Mucosa of stomach (tissue), 1 donor: ENCODE measurements around the gene POU5F1.
"Not testable (repeated sequence)": the region's sequence is repeated elsewhere in the genome, so short reads cannot be mapped to it uniquely, and the experiment has no call there.

Source experiments
- H3K27me3 ChIP-seq: one replicate; pipeline ENCODE4 v1.7.0; 2013; ENCODE audit warnings: mild to moderate bottlenecking, low read length; ENCODE audit not compliant: control insufficient read depth, insufficient read depth
- H3K36me3 ChIP-seq: one replicate; pipeline ENCODE4 v1.7.0; 2013; ENCODE audit warnings: low read length; ENCODE audit not compliant: control insufficient read depth, insufficient read depth
- H3K4me1 ChIP-seq: one replicate; pipeline ENCODE4 v1.7.0; 2013; ENCODE audit warnings: mild to moderate bottlenecking, low read length; ENCODE audit not compliant: control insufficient read depth, insufficient read depth
- H3K4me3 ChIP-seq: one replicate; pipeline ENCODE4 v1.7.0; 2013; ENCODE audit warnings: low read length
- H3K9ac ChIP-seq: one replicate; pipeline ENCODE4 v1.7.0; 2013; ENCODE audit warnings: mild to moderate bottlenecking, low read length, moderate library complexity
- H3K9me3 ChIP-seq: one replicate; pipeline ENCODE4 v1.7.0; 2013; ENCODE audit warnings: mild to moderate bottlenecking, low read length, moderate library complexity; ENCODE audit not compliant: control insufficient read depth
- donor health status: Pancreatic carcinoma.

The POU5F1 gene

DNA sequence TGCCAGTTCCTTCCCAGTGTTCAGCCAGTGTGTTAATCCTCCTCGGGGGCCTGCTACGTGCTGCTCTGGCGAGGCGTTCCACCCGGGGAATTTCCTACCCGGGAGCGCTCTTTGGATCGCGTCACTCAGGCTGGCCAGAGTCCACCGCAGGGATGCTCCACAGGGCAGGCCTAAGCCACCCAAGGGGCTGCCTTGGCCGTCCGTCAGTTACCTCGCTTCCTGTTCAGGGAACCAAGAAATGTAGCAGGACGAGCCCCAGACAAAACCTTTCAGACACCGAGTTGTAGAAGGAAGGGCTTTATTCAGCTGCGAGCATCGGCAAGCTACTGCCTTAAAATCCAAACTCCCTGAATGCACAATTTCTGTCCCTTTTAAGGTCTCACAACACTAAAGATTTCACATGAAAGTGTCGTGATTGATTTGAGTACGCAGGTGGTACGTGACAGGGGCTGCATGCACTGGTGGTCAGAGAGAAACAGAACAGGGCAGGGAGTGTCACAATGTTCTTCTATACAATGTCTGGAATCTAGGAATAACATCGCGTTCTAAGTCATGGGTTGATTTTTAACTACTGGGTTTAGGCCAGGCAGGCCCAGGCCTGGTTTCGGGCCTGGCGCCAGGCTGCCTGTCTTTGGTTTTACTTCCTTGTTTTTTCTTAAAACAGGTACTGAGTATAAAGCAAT lies 15.7 kb upstream of the POU5F1 start:
- H3K4me1 ChIP-seq: peaks cover 13% of the 10 kb centered on the region
- H3K9ac ChIP-seq: peak overlapping the region; percentile 95
- H3K36me3 ChIP-seq: no peaks in the 10 kb centered on the region
- H3K9me3 ChIP-seq: no peaks in the 10 kb centered on the region
- H3K4me3 ChIP-seq: peak overlapping the region; percentile 15
- H3K27me3 ChIP-seq: no peaks in the 10 kb centered on the region

DNA sequence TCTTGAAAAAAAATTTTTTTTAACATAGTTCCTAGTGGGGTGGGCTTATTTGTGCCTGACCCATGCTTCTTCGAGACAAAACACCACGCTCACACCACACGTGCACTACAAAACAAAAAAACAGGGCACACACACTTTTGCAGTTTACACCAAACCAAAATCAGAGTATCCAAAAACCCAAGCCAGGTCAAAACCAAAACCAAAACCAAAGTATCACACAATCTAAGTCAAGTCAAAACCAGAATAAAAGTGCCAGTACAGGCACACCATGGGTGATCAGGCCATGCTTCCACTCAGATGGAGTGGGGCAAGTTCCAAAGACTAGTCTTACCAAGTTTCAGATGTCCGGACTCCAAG lies 15.2 kb upstream of the POU5F1 start:
- H3K27me3 ChIP-seq, H3K9me3 ChIP-seq, H3K36me3 ChIP-seq: not testable (repeated sequence)
- Histone ChIP-seq H3K4me3 (peak overlapping the region; percentile 15), H3K9ac (peak overlapping the region; percentile 95), H3K4me1 (peaks cover 14% of the 10 kb centered on the region)

DNA sequence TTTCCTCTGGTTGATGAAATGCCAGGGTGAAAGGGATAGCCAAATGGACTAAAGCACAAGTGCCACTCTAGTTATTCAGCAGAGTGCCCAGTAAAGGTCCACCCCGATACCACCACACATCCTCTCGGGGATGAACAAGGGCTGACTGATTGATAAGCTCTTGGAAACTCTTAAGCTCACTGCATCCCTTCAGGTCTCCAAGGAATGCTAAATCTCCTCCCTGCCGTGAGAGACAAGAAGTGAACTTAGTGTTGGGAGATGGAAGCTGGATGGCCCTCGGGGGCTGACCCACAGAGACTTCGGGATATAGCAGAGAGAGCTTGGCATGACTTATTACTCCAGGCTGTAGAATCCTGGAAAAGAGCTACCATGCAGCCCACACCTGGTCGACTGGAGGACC lies 13.4 kb upstream of the POU5F1 start:
- H3K4me3 ChIP-seq, H3K9me3 ChIP-seq, H3K27me3 ChIP-seq, H3K36me3 ChIP-seq: not testable (repeated sequence)
- Histone ChIP-seq H3K4me1 (peaks cover 30% of the 10 kb centered on the region), H3K9ac (peak overlapping the region; percentile 8)

DNA sequence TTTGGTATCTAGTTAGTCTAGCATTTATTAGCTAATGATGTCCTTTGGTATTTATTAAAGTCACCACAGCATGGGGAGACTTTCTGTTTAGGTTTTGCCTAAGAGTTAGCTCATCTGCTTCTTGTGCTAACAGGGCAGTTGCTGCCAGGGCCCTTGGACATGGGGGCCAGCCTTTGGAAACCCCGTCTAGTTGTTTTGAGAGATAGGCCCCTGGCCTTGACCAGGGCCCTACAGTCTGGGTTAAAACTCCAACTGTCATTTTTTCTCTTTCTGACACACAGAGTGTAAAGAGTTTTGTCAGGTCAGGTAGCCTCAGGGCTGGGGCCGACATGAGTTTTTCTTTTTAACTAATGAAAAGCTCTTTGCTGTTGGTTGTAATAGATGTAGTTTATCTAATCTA lies 12.8 kb upstream of the POU5F1 start:
- not testable (repeated sequence) for H3K36me3 ChIP-seq, H3K27me3 ChIP-seq, H3K9me3 ChIP-seq, H3K4me3 ChIP-seq, H3K9ac ChIP-seq
- peaks cover 33% of the 10 kb centered on the region for H3K4me1 ChIP-seq

DNA sequence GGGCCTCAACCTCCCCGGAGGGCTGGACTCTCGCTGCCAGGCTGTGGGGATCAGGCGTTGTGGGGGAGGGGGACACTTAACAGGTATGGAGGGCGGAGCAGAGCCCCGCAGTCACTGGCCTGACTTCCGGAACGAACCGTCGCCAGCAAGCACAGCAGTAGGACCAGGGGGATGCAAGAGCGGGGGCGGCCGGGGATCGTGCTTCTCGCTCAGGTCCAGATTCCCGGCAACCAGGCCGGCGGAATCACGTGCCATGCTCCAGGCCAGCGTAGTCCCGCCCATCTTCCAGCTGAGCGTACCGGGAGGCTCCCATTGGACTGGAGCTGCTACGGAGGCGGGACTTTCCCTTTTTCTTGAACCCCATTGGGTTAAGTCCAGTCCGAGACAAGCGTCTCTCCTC lies 10.0 kb upstream of the POU5F1 start:
- H3K27me3 ChIP-seq: no peaks in the 10 kb centered on the region
- no peaks in the 10 kb centered on the region for H3K9me3 ChIP-seq
- peaks cover 24% of the 10 kb centered on the region for H3K4me1 ChIP-seq
- no peak overlapping the region for H3K9ac ChIP-seq
- peak overlapping the region; percentile 22 for H3K4me3 ChIP-seq
- H3K36me3 ChIP-seq: no peaks in the 10 kb centered on the region

DNA sequence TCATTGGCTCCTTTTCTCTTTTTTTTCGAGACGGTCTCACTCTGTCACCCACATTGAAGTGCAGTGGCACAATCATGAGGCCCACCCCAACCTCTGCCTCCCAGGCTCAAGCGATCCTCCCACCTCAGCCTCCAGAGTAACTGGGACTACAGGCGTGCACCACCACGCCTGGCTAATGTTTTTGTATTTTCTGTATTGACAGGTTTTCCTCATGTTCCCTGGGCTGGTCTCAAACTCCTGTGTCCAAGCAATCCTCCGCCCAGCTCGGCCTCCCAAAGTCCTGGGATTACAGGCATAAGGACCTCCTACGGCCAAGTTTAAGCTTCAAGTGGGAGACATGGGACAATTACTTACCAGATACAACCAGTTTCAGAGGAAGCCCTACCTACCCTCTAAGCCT lies 9.4 kb upstream of the POU5F1 start:
- Histone ChIP-seq H3K4me3 (peak overlapping the region; percentile 22), H3K9ac (no peak overlapping the region), H3K27me3 (no peaks in the 10 kb centered on the region), H3K36me3 (no peaks in the 10 kb centered on the region), H3K9me3 (no peaks in the 10 kb centered on the region), H3K4me1 (peaks cover 24% of the 10 kb centered on the region)

DNA sequence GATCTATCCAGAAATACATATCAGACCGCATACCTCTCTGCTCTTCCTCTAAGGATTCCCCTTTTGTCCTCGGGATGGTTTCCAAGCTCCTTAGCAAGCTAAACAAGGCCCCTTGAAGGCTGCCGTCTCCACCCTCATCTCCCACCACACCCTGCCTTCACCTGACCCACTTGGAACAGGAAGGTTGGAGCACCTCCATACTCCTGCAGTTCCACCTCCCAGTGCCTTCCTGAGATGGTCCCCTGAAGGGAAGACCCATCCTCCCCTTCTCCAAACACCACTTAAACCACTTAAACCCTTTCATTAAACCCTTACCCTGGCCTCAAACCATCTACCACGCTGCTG lies 8.5 kb upstream of the POU5F1 start:
- Histone ChIP-seq H3K9ac (peak overlapping the region; percentile 7), H3K4me3 (peak overlapping the region; percentile 4), H3K9me3 (no peaks in the 10 kb centered on the region)

DNA sequence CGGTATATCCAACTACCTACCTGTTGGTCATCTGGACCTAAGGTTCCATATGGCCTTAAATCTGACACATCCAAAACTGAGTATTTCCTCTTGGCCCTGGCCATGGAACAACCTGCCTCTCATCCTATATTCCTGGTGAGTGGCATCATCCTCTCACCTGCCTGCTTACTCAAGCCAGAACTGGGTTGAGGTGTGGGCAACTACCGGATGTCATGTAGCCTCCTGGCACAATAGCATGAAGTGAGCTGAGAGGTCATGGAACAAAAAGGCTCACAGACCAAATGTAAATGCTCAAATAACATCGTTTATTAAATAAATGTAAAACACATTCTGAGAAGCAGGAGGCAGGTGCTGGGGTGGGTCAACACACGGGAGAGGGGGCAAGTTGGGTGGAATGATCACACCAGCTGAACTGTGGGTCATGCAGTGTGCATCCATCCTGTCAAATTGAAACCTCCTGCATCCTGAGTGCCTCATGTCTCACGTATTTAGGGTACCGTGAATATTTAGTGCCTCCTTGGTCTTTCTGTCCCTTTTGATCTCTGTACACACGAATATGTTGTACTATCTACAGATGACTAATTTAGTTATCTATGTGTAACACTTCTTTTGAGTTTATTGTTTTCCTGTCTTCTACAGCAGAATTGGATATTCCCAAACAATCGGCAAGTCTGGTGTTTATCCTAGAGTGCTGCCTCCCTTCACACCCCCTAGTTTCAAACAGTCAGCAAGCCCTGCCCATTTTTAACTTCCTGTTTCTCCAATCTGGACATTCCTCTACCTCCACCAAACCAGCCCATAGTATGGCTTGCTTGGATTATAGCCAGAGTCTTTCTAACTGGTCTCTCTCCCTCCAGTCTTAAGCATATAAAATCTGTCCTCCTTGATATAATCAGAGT lies 7.9 kb upstream of the POU5F1 start:
- peak overlapping the region; percentile 7 for H3K9ac ChIP-seq
- H3K4me3 ChIP-seq: peak overlapping the region; percentile 4
- no peaks in the 10 kb centered on the region for H3K36me3 ChIP-seq
- H3K4me1 ChIP-seq: peaks cover 24% of the 10 kb centered on the region
- no peaks in the 10 kb centered on the region for H3K9me3 ChIP-seq
- H3K27me3 ChIP-seq: no peaks in the 10 kb centered on the region

More for the DNA sequence above, 8.5 kb upstream of the POU5F1 start:
- Histone ChIP-seq H3K4me1 (peaks cover 24% of the 10 kb centered on the region), H3K27me3 (no peaks in the 10 kb centered on the region), H3K36me3 (no peaks in the 10 kb centered on the region)

DNA sequence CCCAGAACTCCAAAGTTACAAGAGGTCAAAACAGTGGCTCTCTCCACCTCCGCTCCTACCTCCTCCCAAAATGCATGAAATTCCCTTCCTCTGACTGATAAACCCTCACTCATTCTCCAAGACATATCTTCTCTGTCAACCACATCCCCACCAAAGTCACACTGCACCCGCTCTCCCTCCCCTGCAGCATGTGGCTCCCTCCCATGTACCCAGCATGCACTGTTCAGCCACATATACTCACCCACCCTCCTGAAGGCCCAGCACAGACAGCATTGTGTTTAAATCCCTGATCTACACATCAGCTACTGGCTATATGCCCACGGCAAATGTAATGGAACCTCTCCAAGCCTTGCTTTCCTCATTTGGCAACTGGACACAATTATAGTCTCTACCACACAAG lies 5.5 kb upstream of the POU5F1 start:
- peaks cover 27% of the 10 kb centered on the region for H3K4me1 ChIP-seq
- H3K36me3 ChIP-seq: no peaks in the 10 kb centered on the region
- H3K9ac ChIP-seq: no peak overlapping the region
- H3K9me3 ChIP-seq: no peaks in the 10 kb centered on the region
- no peak overlapping the region for H3K4me3 ChIP-seq
- no peaks in the 10 kb centered on the region for H3K27me3 ChIP-seq

DNA sequence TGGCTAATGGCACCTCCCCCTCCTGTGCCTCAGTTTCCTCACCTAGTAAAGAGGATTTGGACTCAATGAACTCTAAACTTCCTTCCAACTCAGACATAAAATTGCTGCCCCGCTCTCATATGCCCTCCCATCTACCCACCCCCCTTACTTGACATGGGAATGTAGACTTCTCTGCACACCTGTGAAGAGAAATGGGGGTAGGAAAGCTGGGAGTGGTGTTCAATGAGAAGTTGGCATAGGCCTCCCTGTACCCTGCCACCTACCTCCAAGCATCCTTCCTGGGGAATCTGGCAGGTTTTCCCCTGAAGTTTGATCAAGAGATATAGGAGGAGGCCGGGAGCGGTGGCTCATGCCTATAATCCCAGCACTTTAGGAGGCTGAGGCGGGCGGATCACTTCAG lies 3.9 kb upstream of the POU5F1 start:
- Histone ChIP-seq H3K4me3 (no peak overlapping the region), H3K36me3 (no peaks in the 10 kb centered on the region), H3K4me1 (peaks cover 27% of the 10 kb centered on the region), H3K27me3 (no peaks in the 10 kb centered on the region), H3K9me3 (no peaks in the 10 kb centered on the region), H3K9ac (no peak overlapping the region)

DNA sequence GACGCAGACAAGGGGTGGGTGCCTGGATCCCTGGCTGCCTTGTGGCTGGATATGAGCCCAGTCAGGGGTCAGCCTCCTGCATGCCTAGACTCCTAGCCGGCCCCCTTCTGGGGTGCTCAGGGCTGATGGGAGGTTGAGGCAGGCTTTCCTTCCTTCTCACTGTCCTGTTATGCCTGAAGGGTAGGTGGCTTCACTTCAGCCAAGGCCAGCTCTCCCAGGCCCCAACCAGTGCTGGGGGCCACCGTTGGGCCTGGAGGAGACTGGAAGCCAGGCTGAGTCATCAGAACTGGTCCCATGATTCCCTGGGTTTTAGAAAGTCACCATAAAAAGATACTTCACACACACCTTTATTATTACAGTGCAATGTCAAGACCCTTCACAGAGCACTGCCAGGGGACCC lies 2.9 kb upstream of the POU5F1 start:
- H3K9me3 ChIP-seq: no peaks in the 10 kb centered on the region
- H3K9ac ChIP-seq: no peak overlapping the region
- peaks cover 21% of the 10 kb centered on the region for H3K4me1 ChIP-seq
- no peaks in the 10 kb centered on the region for H3K36me3 ChIP-seq
- H3K27me3 ChIP-seq: no peaks in the 10 kb centered on the region
- H3K4me3 ChIP-seq: no peak overlapping the region

DNA sequence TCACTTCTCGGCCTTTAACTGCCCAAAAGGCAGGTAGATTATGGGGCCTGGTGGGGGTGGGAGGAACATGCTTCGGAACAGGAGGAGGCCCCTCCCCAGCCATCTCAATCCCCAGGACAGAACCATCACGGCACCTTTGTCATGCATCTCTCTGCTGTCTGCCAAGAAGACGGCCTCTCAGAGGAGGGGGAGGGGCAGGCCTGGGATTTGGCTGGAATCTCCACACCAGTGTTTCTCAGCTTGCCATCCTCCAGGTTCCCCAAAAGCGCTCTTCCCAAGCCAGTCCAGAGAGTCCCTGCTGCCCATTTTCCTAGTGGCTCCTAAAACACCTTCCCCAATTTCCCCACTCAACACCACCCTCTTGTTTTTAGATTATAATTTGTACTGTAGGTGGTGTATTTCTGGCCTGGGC lies 2.5 kb upstream of the POU5F1 start:
- H3K9me3 ChIP-seq: no peaks in the 10 kb centered on the region
- peaks cover 19% of the 10 kb centered on the region for H3K4me1 ChIP-seq
- no peaks in the 10 kb centered on the region for H3K27me3 ChIP-seq
- H3K36me3 ChIP-seq: no peaks in the 10 kb centered on the region
- H3K9ac ChIP-seq: no peak overlapping the region
- no peak overlapping the region for H3K4me3 ChIP-seq
